Nephron (organoid): ENCODE results near the gene ALDH2.
"Not testable (repeated sequence)": the region's sequence is repeated elsewhere in the genome, so short reads cannot be mapped to it uniquely, and the experiment has no call there.

Experiments
- H3K27ac Mint-ChIP-seq, 3 experiments: 2 replicates each; pipeline ENCODE4 v1.8.0; 2020; ENCODE audit warnings: mixed read lengths in 3 of 3, mild to moderate bottlenecking in 2 of 3, moderate library complexity in 1 of 3
- H3K27me3 Mint-ChIP-seq: 2 replicates; pipeline ENCODE4 v1.8.0; 2021; ENCODE audit warnings: low read depth, mild to moderate bottlenecking, moderate library complexity, mixed read lengths
- H3K36me3 Mint-ChIP-seq: 2 replicates; pipeline ENCODE4 v1.8.0; 2020; ENCODE audit warnings: low read depth, mixed read lengths
- H3K4me1 Mint-ChIP-seq: 2 replicates; pipeline ENCODE4 v1.8.0; 2020; ENCODE audit warnings: mixed read lengths
- H3K4me3 Mint-ChIP-seq, 3 experiments: 2 replicates each; pipeline ENCODE4 v1.8.0; 2020; ENCODE audit warnings: mild to moderate bottlenecking in 3 of 3, mixed read lengths in 3 of 3, moderate library complexity in 2 of 3
- H3K9me3 Mint-ChIP-seq: 2 replicates; pipeline ENCODE4 v1.8.0; 2020; ENCODE audit warnings: mixed read lengths
- CTCF ChIP-seq, 3 experiments: fragments of 200-600 bp; sonication (generic); IDR thresholded peaks; one replicate each; pipeline ENCODE4 v1.5.0; 2021; ENCODE audit warnings: antibody characterized with exemption in 3 of 3; ENCODE audit not compliant: unreplicated experiment in 3 of 3

Gene ALDH2

GRCh38 chr12:111826316-111826715 lies 59.6 kb downstream of the ALDH2 start:
- no peaks in the 10 kb centered on the region for H3K27me3 Mint-ChIP-seq
- H3K4me3 Mint-ChIP-seq = no peak overlapping the region
- no peaks in the 10 kb centered on the region for H3K36me3 Mint-ChIP-seq
- H3K27ac Mint-ChIP-seq = no peak overlapping the region
- H3K4me1 Mint-ChIP-seq = no peaks in the 10 kb centered on the region
- no peaks in the 10 kb centered on the region for H3K9me3 Mint-ChIP-seq
- TF ChIP-seq CTCF (IDR thresholded peaks at IDR 0.05; ENCODE audit: unreplicated experiment in 3 of 3) = no peak

DNA sequence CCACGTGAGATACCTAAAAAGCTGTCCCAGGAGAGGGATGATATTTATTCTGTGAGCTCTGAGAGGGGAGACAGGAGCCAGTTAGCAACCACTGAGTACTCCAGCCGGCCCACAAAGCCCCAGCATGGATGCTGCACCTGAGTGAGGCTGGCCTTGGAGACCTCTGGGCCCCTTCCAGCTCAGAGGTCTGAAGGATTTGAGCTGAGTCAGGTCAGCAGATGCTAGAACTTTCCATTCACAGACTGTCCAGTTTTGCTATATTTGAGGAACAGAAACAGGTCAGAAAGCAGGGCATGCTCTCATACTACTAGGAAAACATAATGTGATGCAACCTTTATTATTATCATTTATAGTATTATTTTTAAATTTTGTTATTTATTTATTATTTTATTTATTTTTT lies 60.3 kb downstream of the ALDH2 start:
- Mint-ChIP-seq H3K9me3 (no peaks in the 10 kb centered on the region), H3K36me3 (no peaks in the 10 kb centered on the region), H3K27me3 (no peaks in the 10 kb centered on the region), H3K27ac (no peak overlapping the region), H3K4me1 (no peaks in the 10 kb centered on the region), H3K4me3 (no peak overlapping the region)
- no peak for TF ChIP-seq CTCF (IDR thresholded peaks at IDR 0.05; ENCODE audit: unreplicated experiment in 3 of 3)

DNA sequence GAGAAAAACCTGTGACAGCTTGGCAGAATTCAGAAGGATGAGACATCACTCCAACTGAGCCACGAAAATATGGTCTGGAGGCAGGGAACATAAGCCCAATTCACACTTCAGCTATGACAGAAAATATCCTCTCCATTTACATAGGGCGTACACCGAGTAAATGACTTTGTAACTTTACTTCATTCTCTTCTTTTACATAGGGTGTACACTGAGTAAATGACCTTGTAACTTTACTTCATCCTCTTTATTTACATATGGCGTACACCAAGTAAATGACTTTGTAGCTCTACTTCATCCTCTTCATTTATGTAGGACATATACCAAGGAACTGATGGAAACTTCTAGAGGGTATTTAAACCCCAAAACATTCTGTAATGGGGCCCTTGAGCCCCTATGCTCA lies 61.2 kb downstream of the ALDH2 start:
- H3K4me3 Mint-ChIP-seq = no peak overlapping the region

DNA sequence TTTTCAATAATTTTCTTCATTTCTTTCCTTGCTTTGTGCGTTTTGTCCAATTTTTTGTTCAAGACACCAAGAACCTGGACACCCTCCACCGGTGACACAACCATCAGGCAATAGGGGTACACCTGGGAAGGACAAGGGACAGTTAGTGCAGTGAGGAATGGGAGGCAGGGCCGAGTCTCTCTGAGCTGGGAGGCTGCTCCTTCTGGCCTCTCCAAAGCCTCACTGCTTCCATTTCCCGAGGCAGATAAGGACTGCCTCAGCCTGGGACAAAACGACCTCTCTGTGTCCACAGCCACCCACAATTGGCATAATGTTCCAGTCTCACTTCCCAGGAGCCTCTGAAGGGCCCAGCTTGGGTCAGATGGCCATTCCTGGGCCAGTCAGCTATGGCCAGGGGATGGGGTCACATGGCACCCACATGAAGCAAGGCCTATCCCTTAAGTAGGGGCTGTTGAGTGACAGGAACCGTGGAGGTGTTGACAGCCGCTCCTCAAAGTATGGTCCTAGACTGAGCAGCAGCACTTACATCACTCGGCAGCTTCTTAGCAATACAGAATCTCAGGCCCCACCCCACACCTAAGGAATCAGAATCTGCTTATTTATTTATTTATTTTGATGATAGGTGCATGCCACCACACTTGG lies 61.7 kb downstream of the ALDH2 start:
- H3K4me1 Mint-ChIP-seq = no peaks in the 10 kb centered on the region
- peaks cover 3% of the 10 kb centered on the region for H3K27me3 Mint-ChIP-seq
- no peak for TF ChIP-seq CTCF (IDR thresholded peaks at IDR 0.05; ENCODE audit: unreplicated experiment in 3 of 3)
- H3K27ac Mint-ChIP-seq = no peak overlapping the region
- H3K9me3 Mint-ChIP-seq = no peaks in the 10 kb centered on the region
- H3K4me3 Mint-ChIP-seq = no peak overlapping the region
- no peaks in the 10 kb centered on the region for H3K36me3 Mint-ChIP-seq

More for the DNA sequence above, 61.2 kb downstream of the ALDH2 start:
- no peaks in the 10 kb centered on the region for H3K36me3 Mint-ChIP-seq
- no peaks in the 10 kb centered on the region for H3K9me3 Mint-ChIP-seq
- H3K27ac Mint-ChIP-seq = no peak overlapping the region
- TF ChIP-seq CTCF (IDR thresholded peaks at IDR 0.05; ENCODE audit: unreplicated experiment in 3 of 3) = no peak
- H3K27me3 Mint-ChIP-seq = peaks cover 3% of the 10 kb centered on the region
- H3K4me1 Mint-ChIP-seq = no peaks in the 10 kb centered on the region

- not testable (repeated sequence) for H3K4me1 Mint-ChIP-seq, H3K27ac Mint-ChIP-seq, H3K9me3 Mint-ChIP-seq, H3K36me3 Mint-ChIP-seq, H3K4me3 Mint-ChIP-seq, H3K27me3 Mint-ChIP-seq
These were observed 62.9 kb downstream of the ALDH2 start for GRCh38 chr12:111829635-111830034.

DNA sequence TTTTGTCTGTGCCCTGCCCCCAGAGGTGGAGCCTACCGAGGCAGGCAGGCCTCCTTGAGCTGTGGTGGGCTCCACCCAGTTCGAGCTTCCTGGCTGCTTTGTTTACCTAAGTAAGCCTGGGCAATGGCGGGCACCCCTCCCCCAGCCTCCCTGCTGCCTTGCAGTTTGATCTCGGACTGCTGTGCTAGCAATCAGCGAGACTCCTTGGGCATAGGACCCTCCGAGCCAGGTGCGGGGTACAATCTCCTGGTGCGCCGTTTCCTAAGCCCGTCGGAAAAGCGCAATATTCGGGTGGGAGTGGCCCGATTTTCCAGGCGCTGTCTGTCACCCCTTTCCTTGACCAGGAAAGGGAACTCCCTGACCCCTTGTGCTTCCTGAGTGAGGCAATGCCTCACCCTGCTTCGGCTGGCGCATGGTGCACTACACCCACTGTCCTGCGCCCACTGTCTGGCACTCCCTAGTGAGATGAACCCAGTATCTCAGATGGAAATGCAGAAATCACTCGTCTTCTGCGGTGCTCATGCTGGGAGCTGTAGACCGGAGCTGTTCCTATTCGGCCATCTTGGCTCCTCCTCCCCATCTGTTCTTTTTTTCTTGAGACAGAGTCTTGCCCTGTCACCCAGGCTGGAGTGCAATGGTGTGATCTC lies 68.1 kb downstream of the ALDH2 start:
- not testable (repeated sequence) for H3K4me1 Mint-ChIP-seq, H3K27me3 Mint-ChIP-seq, H3K9me3 Mint-ChIP-seq, H3K27ac Mint-ChIP-seq, H3K4me3 Mint-ChIP-seq
- peaks cover 20% of the 10 kb centered on the region for H3K36me3 Mint-ChIP-seq

DNA sequence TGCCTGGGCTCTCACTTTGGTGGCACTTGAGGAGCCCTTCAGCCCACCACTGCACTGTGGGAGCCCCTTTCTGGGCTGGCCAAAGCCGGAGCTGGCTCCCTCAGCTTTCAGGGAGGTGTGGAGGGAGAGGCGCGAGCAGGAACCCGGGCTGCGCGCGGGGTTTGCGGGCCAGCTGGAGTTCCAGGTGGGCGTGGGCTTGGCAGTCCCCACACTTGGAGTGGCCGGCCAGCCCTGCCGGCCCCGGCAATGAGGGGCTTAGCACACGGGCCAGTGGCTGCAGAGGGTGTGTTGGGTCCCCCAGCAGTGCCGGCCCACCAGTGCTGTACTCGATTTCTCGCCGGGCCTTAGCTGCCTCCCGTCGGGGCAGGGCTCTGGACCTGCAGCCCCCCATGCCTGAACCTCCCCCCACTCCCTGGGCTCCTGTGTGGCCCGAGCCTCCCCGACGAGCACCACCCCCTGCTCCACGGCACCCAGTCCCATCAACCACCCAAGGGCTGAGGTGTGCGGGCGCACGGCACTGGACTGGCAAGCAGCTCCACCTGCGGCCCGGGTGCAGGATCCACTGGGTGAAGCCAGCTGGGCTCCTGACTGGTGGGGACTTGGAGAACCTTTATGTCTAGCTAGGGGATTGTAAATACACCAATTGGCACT lies 68.9 kb downstream of the ALDH2 start:
- not testable (repeated sequence) for H3K27me3 Mint-ChIP-seq, H3K27ac Mint-ChIP-seq, H3K9me3 Mint-ChIP-seq, H3K4me3 Mint-ChIP-seq
- Mint-ChIP-seq H3K36me3 (peaks cover 28% of the 10 kb centered on the region), H3K4me1 (peaks cover 12% of the 10 kb centered on the region)
